SU-DHL-6 (cell line): ENCODE measurements around the gene CADM1.

Source experiments
- H2AFZ ChIP-seq: fragments of 200-600 bp; sonication (generic); 2 replicates; pipeline ENCODE4 v1.6.1; 2014; ENCODE audit warnings: low read depth, mild to moderate bottlenecking, moderate library complexity, mixed read lengths, antibody characterized with exemption, low read length; ENCODE audit not compliant: severe bottlenecking
- H3F3A ChIP-seq: fragments of 200-600 bp; shearing (Covaris generic); 2 replicates; pipeline ENCODE4 v1.6.0; 2016; ENCODE audit warnings: antibody characterized with exemption, mild to moderate bottlenecking; ENCODE audit not compliant: insufficient read depth
- H3K27ac ChIP-seq: fragments of 200-600 bp; sonication (generic); 2 replicates; pipeline ENCODE4 v1.5.1; 2016; ENCODE audit warnings: low read depth, mild to moderate bottlenecking, low read length, moderate library complexity, mixed read lengths
- H3K27me3 ChIP-seq: fragments of 200-600 bp; sonication (generic), shearing (Covaris generic); 2 replicates; pipeline ENCODE4 v1.6.0; 2014; ENCODE audit warnings: mild to moderate bottlenecking, low read length
- H3K36me3 ChIP-seq: fragments of 200-600 bp; sonication (generic); 2 replicates; pipeline ENCODE4 v1.6.1; 2014; ENCODE audit warnings: mild to moderate bottlenecking, low read length, mixed read lengths
- H3K4me2 ChIP-seq: fragments of 300-600, 200-600 bp; shearing (Covaris generic), sonication (generic); 2 replicates; pipeline ENCODE4 v1.6.0; 2014; ENCODE audit warnings: low read length, low read depth, mild to moderate bottlenecking; ENCODE audit not compliant: poor library complexity, severe bottlenecking
- H3K4me3 ChIP-seq: fragments of 200-600 bp; sonication (generic); 2 replicates; pipeline ENCODE4 v1.5.1; 2014; ENCODE audit warnings: antibody characterized with exemption, low read length, mild to moderate bottlenecking, mixed read lengths; ENCODE audit not compliant: insufficient read depth, poor library complexity, severe bottlenecking
- H3K79me2 ChIP-seq: fragments of 200-600 bp; sonication (generic); 2 replicates; pipeline ENCODE4 v1.6.1; 2014; ENCODE audit warnings: mild to moderate bottlenecking, low read length, moderate library complexity; ENCODE audit not compliant: insufficient read depth
- H3K9ac ChIP-seq: fragments of 200-600 bp; sonication (generic); 2 replicates; pipeline ENCODE4 v1.7.0; 2014; ENCODE audit warnings: mild to moderate bottlenecking, low read length
- H3K9me2 ChIP-seq: fragments of 200-600 bp; sonication (generic); replicated peaks from 2 replicates; pipeline ENCODE4 v1.6.1; 2014; ENCODE audit warnings: low read length; ENCODE audit not compliant: insufficient read depth
- H3K9me3 ChIP-seq: fragments of 200-600 bp; sonication (generic); 2 replicates; pipeline ENCODE4 v1.6.1; 2014; ENCODE audit warnings: low read length, mixed read lengths; ENCODE audit not compliant: insufficient read depth
- H4K20me1 ChIP-seq: fragments of 200-600 bp; sonication (generic); 2 replicates; pipeline ENCODE4 v1.6.1; 2014; ENCODE audit warnings: low read depth, mild to moderate bottlenecking, antibody characterized with exemption, low read length, moderate library complexity, mixed read lengths
- CTCF ChIP-seq: fragments of 200-600 bp; sonication (generic); IDR thresholded peaks from one replicate; pipeline ENCODE4 v1.5.1; 2017; ENCODE audit warnings: antibody characterized with exemption, mild to moderate bottlenecking, low read length, moderate library complexity; ENCODE audit not compliant: insufficient read depth, poor library complexity, severe bottlenecking
- EZH2phosphoT487 ChIP-seq: fragments of 200-600 bp; sonication (generic), shearing (Covaris generic); conservative IDR thresholded peaks from 2 replicates; pipeline ENCODE4 v1.6.1; 2018; ENCODE audit warnings: mild to moderate bottlenecking, antibody characterized with exemption, low read length, moderate library complexity, mixed read lengths

The CADM1 gene

DNA sequence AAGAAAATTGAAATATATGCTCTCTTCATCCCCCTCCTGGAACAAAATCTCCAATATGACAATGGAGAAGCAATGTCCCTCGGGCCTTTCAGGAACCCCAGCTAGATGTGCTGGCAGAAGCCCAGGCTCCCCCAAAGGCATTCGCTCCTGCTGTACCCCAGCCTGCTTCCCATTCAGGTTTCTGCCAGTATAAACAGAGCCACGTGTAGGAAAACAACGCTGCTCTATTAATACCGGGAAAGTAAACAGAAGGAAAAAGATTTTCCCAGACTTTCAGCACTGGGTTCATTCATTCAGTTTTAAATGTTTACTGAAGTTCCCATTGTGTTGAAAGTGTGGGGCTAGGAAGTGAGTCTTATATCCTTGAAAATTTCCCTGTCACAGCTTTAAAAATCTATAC lies 147.1 kb downstream of the CADM1 start:
- no peak overlapping the region for H2AFZ ChIP-seq
- no peak for TF ChIP-seq CTCF
- TF ChIP-seq EZH2phosphoT487 = no peak
- no peaks in the 10 kb centered on the region for H3K36me3 ChIP-seq
- H3K79me2 ChIP-seq = no peaks in the 10 kb centered on the region
- no peak overlapping the region for H3K27ac ChIP-seq
- H3K4me2 ChIP-seq = no peak overlapping the region
- H3K4me3 ChIP-seq = no peak overlapping the region
- H4K20me1 ChIP-seq = no peaks in the 10 kb centered on the region
- H3K9me2 ChIP-seq = no peaks in the 10 kb centered on the region
- no peaks in the 10 kb centered on the region for H3K9me3 ChIP-seq
- no peak overlapping the region for H3K9ac ChIP-seq
- H3K27me3 ChIP-seq = no peaks in the 10 kb centered on the region
- H3F3A ChIP-seq = no peaks in the 10 kb centered on the region

DNA sequence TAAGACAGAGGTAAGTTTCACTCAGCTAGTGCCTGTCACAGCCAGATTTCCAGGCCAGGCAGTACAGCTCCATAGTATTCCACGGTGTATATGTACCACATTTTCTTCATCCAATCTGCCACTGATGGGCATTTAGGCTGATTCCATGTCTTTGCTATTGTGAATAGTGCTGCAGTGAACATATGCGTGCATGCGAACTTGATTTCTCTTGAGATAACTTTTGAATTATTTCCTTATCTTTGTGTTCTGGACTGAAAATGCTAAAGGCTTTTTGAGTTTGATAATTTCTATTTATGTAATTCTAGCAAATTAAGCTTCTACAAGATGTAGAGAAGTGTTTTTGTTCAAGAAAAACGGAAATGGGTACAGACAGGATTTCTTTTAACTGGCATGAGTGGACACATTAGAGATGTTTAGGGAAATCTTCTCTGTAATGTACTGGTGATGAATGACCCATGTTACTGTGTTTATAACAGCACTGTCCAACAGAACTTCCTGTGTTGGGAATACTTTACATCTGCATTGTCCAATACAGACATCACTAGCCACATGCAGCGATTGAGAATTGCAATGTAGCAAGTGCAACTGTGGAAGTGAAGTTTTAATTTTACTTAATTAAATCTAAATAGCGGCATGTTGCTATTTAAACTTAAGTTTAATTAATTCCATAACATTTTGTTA lies 151.3 kb downstream of the CADM1 start:
- H4K20me1 ChIP-seq = no peaks in the 10 kb centered on the region
- no peak overlapping the region for H3K27ac ChIP-seq
- no peak overlapping the region for H3K4me2 ChIP-seq
- H3K36me3 ChIP-seq = no peaks in the 10 kb centered on the region
- no peak overlapping the region for H3K9ac ChIP-seq
- no peak overlapping the region for H2AFZ ChIP-seq
- no peaks in the 10 kb centered on the region for H3K9me2 ChIP-seq
- H3K27me3 ChIP-seq = no peaks in the 10 kb centered on the region
- no peak overlapping the region for H3K4me3 ChIP-seq
- no peaks in the 10 kb centered on the region for H3K9me3 ChIP-seq
- TF ChIP-seq CTCF = no peak
- TF ChIP-seq EZH2phosphoT487 = no peak
- no peaks in the 10 kb centered on the region for H3F3A ChIP-seq
- H3K79me2 ChIP-seq = no peaks in the 10 kb centered on the region

- Histone ChIP-seq H3K9ac (no peak overlapping the region), H4K20me1 (no peaks in the 10 kb centered on the region), H3K4me2 (no peak overlapping the region), H3K79me2 (no peaks in the 10 kb centered on the region), H3F3A (no peaks in the 10 kb centered on the region), H3K9me3 (no peaks in the 10 kb centered on the region), H3K27me3 (no peaks in the 10 kb centered on the region), H3K36me3 (no peaks in the 10 kb centered on the region), H2AFZ (no peak overlapping the region), H3K4me3 (no peak overlapping the region), H3K27ac (no peak overlapping the region), H3K9me2 (no peaks in the 10 kb centered on the region)
- no peak for TF ChIP-seq CTCF
- no peak for TF ChIP-seq EZH2phosphoT487
These were observed 154.7 kb downstream of the CADM1 start for GRCh38 chr11:115349335-115350017.
